ENCODE data around the gene GAGE12E. TPM values are rescaled to one million over a fixed set of nuclear protein-coding genes. Genes with fewer than 3 reads are reported as not detected.
"Not testable (repeated sequence)": the region's sequence is repeated elsewhere in the genome, so short reads cannot be mapped to it uniquely, and the experiment has no call there.

The GAGE12E gene, protein sequence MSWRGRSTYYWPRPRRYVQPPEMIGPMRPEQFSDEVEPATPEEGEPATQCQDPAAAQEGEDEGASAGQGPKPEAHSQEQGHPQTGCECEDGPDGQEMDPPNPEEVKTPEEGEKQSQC
- polyA plus RNA-seq (2012; ENCODE audit: insufficient read depth, insufficient read length), result not detected

DNA sequence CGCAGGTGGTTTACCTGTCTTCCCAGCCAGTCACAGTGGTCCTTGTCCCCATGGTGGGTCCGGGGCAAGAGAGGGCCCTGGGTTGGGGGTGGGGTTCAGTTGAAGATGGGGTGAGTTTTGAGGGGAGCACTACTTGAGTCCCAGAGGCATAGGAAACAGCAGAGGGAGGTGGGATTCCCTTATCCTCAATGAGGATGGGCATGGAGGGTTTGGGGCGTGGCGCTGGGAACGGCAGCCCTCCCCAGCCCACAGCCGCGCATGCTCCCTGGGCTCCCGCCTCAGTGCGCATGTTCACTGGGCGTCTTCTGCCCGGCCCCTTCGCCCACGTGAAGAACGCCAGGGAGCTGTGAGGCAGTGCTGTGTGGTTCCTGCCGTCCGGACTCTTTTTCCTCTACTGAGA, at the start of gene GAGE12E:
GAGE12E (plus strand) TSS at position 301 of the 400 bp plus-strand sequence. CDS start 1,155 bp downstream, outside the sequence.
- H3K4me3 ChIP-seq (ENCODE audit: low read length); DNase-seq (ENCODE audit: low read depth, low spot score): not testable (repeated sequence)

DNA sequence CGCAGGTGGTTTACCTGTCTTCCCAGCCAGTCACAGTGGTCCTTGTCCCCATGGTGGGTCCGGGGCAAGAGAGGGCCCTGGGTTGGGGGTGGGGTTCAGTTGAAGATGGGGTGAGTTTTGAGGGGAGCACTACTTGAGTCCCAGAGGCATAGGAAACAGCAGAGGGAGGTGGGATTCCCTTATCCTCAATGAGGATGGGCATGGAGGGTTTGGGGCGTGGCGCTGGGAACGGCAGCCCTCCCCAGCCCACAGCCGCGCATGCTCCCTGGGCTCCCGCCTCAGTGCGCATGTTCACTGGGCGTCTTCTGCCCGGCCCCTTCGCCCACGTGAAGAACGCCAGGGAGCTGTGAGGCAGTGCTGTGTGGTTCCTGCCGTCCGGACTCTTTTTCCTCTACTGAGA, 19.2 kb upstream of the GAGE12E start, which contains the start of gene GAGE12C:
GAGE12C (plus strand) TSS at position 301 of the 400 bp plus-strand sequence. CDS start 1,155 bp downstream, outside the sequence.
- DNase-seq (ENCODE audit: low read depth, low spot score); H3K4me3 ChIP-seq (ENCODE audit: low read length): not testable (repeated sequence)

- not testable (repeated sequence) for DNase-seq (ENCODE audit: low read depth, low spot score)
These were observed 9.7 kb upstream of the GAGE12E start, which contains the start of gene GAGE12D for GRCh38 chrX:49541433-49541832. Gene GAGE12D, plus strand, starts transcription at chrX:49541733. Its CDS starts 1,155 bp downstream, at chrX:49542888.

GRCh38 chrX:49560542-49560941, 9.5 kb downstream of the GAGE12E start, which contains the start of gene GAGE12F:
Gene GAGE12F, plus strand, starts transcription at chrX:49560842. Its CDS starts 1,155 bp downstream, at chrX:49561997.
- H3K4me3 ChIP-seq (ENCODE audit: low read length); DNase-seq (ENCODE audit: low read depth, low spot score): not testable (repeated sequence)

More at GRCh38 chrX:49541433-49541832, 9.7 kb upstream of the GAGE12E start, which contains the start of gene GAGE12D:
- not testable (repeated sequence) for H3K4me3 ChIP-seq (ENCODE audit: low read length)

DNA sequence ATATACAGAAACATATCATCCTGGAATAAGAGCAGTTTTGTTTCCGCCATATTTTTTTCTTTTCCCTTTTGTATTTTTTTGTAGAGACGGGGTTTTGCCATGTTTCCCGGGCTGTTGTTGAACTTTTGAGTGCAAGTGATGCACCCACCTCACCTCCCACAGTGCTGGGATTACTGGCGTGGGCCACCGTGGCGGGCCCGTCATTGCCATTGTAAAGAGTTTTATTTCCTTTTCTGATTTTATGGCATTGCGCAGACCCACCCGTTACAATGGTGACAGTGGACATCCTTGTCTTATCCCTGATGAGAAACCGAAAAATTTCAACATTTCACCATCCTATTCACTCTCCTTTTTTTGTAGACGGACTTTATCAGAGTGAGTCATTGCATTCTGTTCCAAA, 17.6 kb downstream of the GAGE12E start:
- H3K4me3 ChIP-seq (ENCODE audit: low read length); DNase-seq (ENCODE audit: low read depth, low spot score): not testable (repeated sequence)

GRCh38 chrX:49569152-49569551, 18.1 kb downstream of the GAGE12E start:
- H3K4me3 ChIP-seq (ENCODE audit: low read length); DNase-seq (ENCODE audit: low read depth, low spot score): not testable (repeated sequence)

- not testable (repeated sequence) for DNase-seq (ENCODE audit: low read depth, low spot score); H3K4me3 ChIP-seq (ENCODE audit: low read length)
These were observed 19.0 kb downstream of the GAGE12E start, which contains the start of gene GAGE12G for GRCh38 chrX:49570100-49570499. Gene GAGE12G, plus strand, starts transcription at chrX:49570400. Its CDS starts 1,155 bp downstream, at chrX:49571555.

GRCh38 chrX:49579649-49580048, 28.6 kb downstream of the GAGE12E start, which contains the start of gene GAGE12H:
Gene GAGE12H, plus strand, starts transcription at chrX:49579949. Its CDS starts 1,155 bp downstream, at chrX:49581104.
- DNase-seq (ENCODE audit: low read depth, low spot score); H3K4me3 ChIP-seq (ENCODE audit: low read length): not testable (repeated sequence)

DNA sequence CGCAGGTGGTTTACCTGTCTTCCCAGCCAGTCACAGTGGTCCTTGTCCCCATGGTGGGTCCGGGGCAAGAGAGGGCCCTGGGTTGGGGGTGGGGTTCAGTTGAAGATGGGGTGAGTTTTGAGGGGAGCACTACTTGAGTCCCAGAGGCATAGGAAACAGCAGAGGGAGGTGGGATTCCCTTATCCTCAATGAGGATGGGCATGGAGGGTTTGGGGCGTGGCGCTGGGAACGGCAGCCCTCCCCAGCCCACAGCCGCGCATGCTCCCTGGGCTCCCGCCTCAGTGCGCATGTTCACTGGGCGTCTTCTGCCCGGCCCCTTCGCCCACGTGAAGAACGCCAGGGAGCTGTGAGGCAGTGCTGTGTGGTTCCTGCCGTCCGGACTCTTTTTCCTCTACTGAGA, 38.1 kb downstream of the GAGE12E start, which contains the start of gene GAGE2A:
GAGE2A (plus strand) TSS at position 301 of the 400 bp plus-strand sequence. CDS start 1,155 bp downstream, outside the sequence.
- H3K4me3 ChIP-seq (ENCODE audit: low read length); DNase-seq (ENCODE audit: low read depth, low spot score): not testable (repeated sequence)

DNA sequence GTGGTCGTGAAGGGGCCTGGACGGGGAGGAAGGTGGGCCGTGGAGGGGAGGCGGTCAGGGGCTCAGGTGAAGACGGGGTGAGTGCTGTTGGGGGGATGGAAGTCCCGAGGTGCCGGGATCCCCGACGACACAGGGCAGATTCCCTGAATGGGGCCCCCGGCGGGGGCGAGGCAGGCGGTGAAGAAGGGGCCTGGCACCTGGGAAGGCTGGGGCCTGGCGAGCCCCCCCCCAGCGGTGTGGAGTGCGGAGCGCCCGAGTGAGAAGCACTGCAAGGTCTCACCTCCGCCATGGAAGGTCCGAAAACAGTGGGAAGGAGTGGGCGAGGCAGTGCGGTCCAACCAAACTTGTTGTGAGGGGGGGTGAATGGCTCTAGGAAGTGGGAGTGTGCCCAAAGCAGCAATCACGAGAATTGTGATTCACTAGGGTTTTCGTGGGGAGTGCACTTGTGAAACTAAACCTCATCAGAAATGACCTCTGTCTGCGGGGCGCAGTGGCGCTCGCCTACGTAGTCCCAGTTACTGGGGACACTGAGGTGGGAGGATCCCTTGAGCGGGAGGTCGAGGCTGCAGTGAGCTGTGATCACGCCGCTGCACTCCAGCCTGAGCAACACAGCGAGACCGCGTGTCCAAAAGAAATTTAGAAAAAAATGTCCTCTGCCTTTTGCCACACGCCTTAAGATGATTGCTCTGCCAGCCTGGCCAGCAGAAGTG, 38.8 kb downstream of the GAGE12E start:
- DNase-seq (ENCODE audit: low read depth, low spot score), result not testable (repeated sequence)

GRCh38 chrX:49590488-49590887, 39.4 kb downstream of the GAGE12E start:
- DNase-seq (ENCODE audit: low read depth, low spot score), result not testable (repeated sequence)

More for the DNA sequence above, 38.8 kb downstream of the GAGE12E start:
- H3K4me3 ChIP-seq (ENCODE audit: low read length), result not testable (repeated sequence)

GRCh38 chrX:49598720-49599119, 47.6 kb downstream of the GAGE12E start, which contains the start of gene GAGE1:
Gene GAGE1, plus strand, starts transcription at chrX:49599020. Its CDS starts 1,155 bp downstream, at chrX:49600175.
- H3K4me3 ChIP-seq (ENCODE audit: low read length), result not testable (repeated sequence)

More at GRCh38 chrX:49590488-49590887, 39.4 kb downstream of the GAGE12E start:
- H3K4me3 ChIP-seq (ENCODE audit: low read length), result not testable (repeated sequence)

More at GRCh38 chrX:49598720-49599119, 47.6 kb downstream of the GAGE12E start, which contains the start of gene GAGE1:
- DNase-seq (ENCODE audit: low read depth, low spot score), result not testable (repeated sequence)

Data from Jurkat, Clone E6-1 (cell line).